ENCODE results near the gene ZBTB44.
"Not testable (repeated sequence)": the region's sequence is repeated elsewhere in the genome, so short reads cannot be mapped to it uniquely, and the experiment has no call there.

Gene ZBTB44

DNA sequence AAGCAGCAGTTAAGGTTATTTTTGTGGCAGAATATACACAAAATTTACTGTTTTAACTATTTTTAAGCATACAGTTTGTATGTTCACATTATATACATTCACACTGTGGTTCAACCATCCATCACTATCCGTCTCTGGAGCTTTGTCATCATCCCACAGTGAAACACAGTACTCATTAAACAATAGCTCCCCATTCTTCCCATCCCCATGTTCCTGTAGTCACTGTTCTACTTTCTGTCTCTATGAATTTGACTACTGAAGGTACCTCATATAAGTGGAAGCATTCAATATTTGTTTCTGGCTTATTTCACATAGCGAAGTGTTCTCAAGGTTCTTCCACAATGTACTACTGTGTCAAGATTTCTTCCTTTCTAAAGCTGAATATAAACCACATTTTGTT, 32.6 kb downstream of the ZBTB44 start:
- H3K27me3 ChIP-seq (ENCODE audit: control insufficient read depth in 2 of 2, insufficient read depth in 2 of 2, low read length in 2 of 2): no peaks in the 10 kb centered on the region
- no peaks in the 10 kb centered on the region for H3K36me3 ChIP-seq (ENCODE audit: control insufficient read depth in 2 of 2, insufficient read depth in 2 of 2, low read length in 2 of 2)
- no peaks in the 10 kb centered on the region for H3K4me1 ChIP-seq (ENCODE audit: control insufficient read depth in 2 of 2, insufficient read depth in 2 of 2, low read length in 2 of 2)
- H3K27ac ChIP-seq (ENCODE audit: low read depth in 2 of 2, low read length in 2 of 2): no peak overlapping the region
- no peak overlapping the region for H3K9ac ChIP-seq (ENCODE audit: low read depth in 1 of 2, low read length in 2 of 2)
- H3K4me3 ChIP-seq (ENCODE audit: low read length in 2 of 2): no peak overlapping the region
- H3K9me3 ChIP-seq (ENCODE audit: control insufficient read depth in 2 of 2, low read length in 2 of 2): no peaks in the 10 kb centered on the region

DNA sequence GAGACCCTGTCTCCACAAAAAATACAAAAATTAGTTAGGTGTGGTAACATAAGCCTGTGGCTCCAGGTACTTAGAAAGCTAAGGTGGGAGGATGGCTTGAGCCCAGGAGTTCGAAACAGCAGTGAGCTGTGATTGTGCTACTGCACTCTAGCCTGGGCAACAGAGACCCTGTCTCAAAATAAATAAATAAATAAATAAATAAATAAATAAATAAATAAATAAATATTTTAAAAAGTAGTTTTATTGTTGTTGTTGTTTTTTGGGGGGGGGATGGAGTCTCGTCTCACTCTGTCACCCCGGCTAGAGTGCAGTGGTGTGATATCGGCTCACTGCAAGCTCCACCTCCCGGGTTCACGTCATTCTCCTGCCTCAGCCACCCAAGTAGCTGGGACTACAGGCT, 33.4 kb downstream of the ZBTB44 start:
- H3K4me1 ChIP-seq (ENCODE audit: control insufficient read depth in 2 of 2, insufficient read depth in 2 of 2, low read length in 2 of 2); H3K36me3 ChIP-seq (ENCODE audit: control insufficient read depth in 2 of 2, insufficient read depth in 2 of 2, low read length in 2 of 2); H3K27ac ChIP-seq (ENCODE audit: low read depth in 2 of 2, low read length in 2 of 2); H3K27me3 ChIP-seq (ENCODE audit: control insufficient read depth in 2 of 2, insufficient read depth in 2 of 2, low read length in 2 of 2); H3K9ac ChIP-seq (ENCODE audit: low read depth in 1 of 2, low read length in 2 of 2); H3K9me3 ChIP-seq (ENCODE audit: control insufficient read depth in 2 of 2, low read length in 2 of 2); H3K4me3 ChIP-seq (ENCODE audit: low read length in 2 of 2): not testable (repeated sequence)

DNA sequence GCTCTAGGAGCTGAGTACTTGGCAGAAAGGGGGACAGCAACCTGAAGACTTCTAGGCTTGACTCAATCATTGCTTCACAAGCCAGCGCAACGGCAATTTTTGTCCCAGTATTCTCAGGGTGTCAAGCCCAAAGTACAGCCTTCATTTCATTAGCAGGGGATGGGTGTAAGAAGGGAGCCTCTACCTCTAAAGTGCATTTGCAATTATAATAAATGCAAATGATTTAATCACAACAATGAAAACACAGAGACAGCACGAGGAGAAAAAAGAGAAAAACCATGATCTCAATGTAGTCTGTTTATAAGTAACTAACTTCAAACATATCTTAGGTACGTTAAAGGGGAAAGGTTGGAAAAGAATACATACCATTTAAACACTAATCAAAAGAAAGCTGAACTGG, 34.7 kb downstream of the ZBTB44 start:
- Histone ChIP-seq H3K27ac (ENCODE audit: low read depth in 2 of 2, low read length in 2 of 2) (no peak overlapping the region), H3K9ac (ENCODE audit: low read depth in 1 of 2, low read length in 2 of 2) (no peak overlapping the region), H3K27me3 (ENCODE audit: control insufficient read depth in 2 of 2, insufficient read depth in 2 of 2, low read length in 2 of 2) (no peaks in the 10 kb centered on the region), H3K9me3 (ENCODE audit: control insufficient read depth in 2 of 2, low read length in 2 of 2) (no peaks in the 10 kb centered on the region), H3K36me3 (ENCODE audit: control insufficient read depth in 2 of 2, insufficient read depth in 2 of 2, low read length in 2 of 2) (no peaks in the 10 kb centered on the region), H3K4me3 (ENCODE audit: low read length in 2 of 2) (no peak overlapping the region), H3K4me1 (ENCODE audit: control insufficient read depth in 2 of 2, insufficient read depth in 2 of 2, low read length in 2 of 2) (no peaks in the 10 kb centered on the region)

DNA sequence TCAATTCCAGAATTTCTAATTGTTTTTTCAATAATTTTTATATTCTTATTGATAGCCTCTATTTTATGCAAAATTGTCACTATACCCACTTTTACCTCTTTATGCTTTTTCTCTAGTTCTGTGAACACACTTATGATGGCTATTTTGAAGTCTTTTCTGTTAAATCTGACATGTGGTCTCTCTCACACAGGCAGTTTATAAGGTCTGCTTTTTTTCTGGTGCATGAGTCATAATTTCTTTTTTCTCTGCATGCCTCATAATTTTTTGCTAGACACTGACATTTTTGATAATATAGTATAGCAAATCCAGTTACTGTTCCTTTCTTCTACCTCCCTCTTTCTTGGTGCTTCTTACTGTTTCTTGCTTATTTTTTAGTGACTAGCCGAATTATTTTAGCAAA, 36.0 kb downstream of the ZBTB44 start:
- no peak overlapping the region for H3K27ac ChIP-seq (ENCODE audit: low read depth in 2 of 2, low read length in 2 of 2)
- H3K36me3 ChIP-seq (ENCODE audit: control insufficient read depth in 2 of 2, insufficient read depth in 2 of 2, low read length in 2 of 2): no peaks in the 10 kb centered on the region
- no peaks in the 10 kb centered on the region for H3K4me1 ChIP-seq (ENCODE audit: control insufficient read depth in 2 of 2, insufficient read depth in 2 of 2, low read length in 2 of 2)
- H3K27me3 ChIP-seq (ENCODE audit: control insufficient read depth in 2 of 2, insufficient read depth in 2 of 2, low read length in 2 of 2): no peaks in the 10 kb centered on the region
- no peaks in the 10 kb centered on the region for H3K9me3 ChIP-seq (ENCODE audit: control insufficient read depth in 2 of 2, low read length in 2 of 2)
- no peak overlapping the region for H3K4me3 ChIP-seq (ENCODE audit: low read length in 2 of 2)
- H3K9ac ChIP-seq (ENCODE audit: low read depth in 1 of 2, low read length in 2 of 2): no peak overlapping the region

DNA sequence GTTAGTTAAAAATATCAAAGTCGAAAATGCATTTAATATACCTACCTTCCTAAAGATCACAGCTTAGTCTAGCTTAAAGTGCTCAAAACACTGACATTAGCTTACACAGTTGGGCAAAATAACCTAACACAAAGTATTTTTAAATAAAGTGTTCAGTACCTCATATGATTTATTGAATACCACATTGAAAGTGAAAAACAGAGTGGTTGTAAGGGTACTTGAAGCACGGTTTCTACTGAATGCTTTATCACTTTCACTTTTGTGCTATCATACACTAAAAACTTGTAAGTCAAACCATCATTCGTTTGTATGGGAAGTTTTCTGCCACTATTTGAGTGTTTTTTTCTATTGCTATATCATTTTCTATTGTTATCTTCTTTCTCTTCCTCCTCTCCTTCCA, 36.6 kb downstream of the ZBTB44 start:
- Histone ChIP-seq H3K9me3 (ENCODE audit: control insufficient read depth in 2 of 2, low read length in 2 of 2) (no peaks in the 10 kb centered on the region), H3K4me3 (ENCODE audit: low read length in 2 of 2) (no peak overlapping the region), H3K27ac (ENCODE audit: low read depth in 2 of 2, low read length in 2 of 2) (no peak overlapping the region), H3K36me3 (ENCODE audit: control insufficient read depth in 2 of 2, insufficient read depth in 2 of 2, low read length in 2 of 2) (no peaks in the 10 kb centered on the region), H3K9ac (ENCODE audit: low read depth in 1 of 2, low read length in 2 of 2) (no peak overlapping the region), H3K4me1 (ENCODE audit: control insufficient read depth in 2 of 2, insufficient read depth in 2 of 2, low read length in 2 of 2) (no peaks in the 10 kb centered on the region), H3K27me3 (ENCODE audit: control insufficient read depth in 2 of 2, insufficient read depth in 2 of 2, low read length in 2 of 2) (no peaks in the 10 kb centered on the region)

DNA sequence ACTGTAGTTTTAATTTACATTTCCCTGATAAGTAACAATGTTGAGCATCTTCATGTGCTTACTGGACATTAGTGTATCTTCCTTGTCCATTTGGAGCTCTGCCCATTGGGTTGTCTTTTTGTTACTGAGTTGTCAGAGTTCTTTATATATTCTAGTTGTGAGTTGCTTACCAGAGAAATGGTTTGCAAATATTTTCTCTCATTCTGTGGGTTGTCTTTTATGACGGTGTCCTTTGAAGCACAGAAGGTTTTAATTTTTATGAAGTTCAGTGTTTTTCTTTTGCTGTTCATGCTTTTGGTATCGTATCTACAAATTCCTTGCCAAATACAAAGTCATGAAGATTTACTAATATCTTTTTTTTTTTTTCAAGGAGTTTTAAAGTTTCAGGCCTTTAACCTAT, 42.4 kb downstream of the ZBTB44 start:
- H3K4me3 ChIP-seq (ENCODE audit: low read length in 2 of 2): no peak overlapping the region
- no peak overlapping the region for H3K27ac ChIP-seq (ENCODE audit: low read depth in 2 of 2, low read length in 2 of 2)
- no peaks in the 10 kb centered on the region for H3K4me1 ChIP-seq (ENCODE audit: control insufficient read depth in 2 of 2, insufficient read depth in 2 of 2, low read length in 2 of 2)
- no peaks in the 10 kb centered on the region for H3K9me3 ChIP-seq (ENCODE audit: control insufficient read depth in 2 of 2, low read length in 2 of 2)
- no peaks in the 10 kb centered on the region for H3K36me3 ChIP-seq (ENCODE audit: control insufficient read depth in 2 of 2, insufficient read depth in 2 of 2, low read length in 2 of 2)
- no peak overlapping the region for H3K9ac ChIP-seq (ENCODE audit: low read depth in 1 of 2, low read length in 2 of 2)
- H3K27me3 ChIP-seq (ENCODE audit: control insufficient read depth in 2 of 2, insufficient read depth in 2 of 2, low read length in 2 of 2): no peaks in the 10 kb centered on the region

DNA sequence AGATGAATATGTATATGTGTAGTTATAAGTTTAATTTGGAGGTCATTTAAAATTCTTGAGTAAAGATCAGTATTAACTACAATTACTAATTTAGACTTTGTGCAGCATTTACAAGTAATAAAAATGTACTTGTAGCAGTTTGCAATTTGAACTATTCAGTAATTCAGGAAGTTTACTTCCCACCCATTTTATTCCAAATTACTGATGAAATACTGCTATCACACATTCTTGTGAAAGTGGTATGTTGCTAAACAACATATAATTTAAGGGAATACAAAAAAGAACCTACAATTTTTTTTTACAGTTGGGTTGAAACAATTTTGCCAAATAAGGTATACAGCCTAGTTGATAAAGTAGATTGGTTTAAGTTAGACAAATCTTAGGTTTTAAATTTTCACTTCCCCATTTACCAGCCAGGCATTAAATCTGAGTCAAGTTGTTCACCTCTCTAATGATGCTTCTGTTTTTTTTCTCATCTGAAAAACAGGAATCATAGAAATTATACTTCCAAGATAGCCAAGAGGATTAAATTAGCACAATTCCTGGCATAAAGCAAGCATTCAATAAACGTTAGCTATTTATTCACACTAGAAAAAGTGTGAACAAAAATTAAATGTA, 45.3 kb downstream of the ZBTB44 start:
- no peak overlapping the region for H3K9ac ChIP-seq (ENCODE audit: low read depth in 1 of 2, low read length in 2 of 2)
- no peaks in the 10 kb centered on the region for H3K4me1 ChIP-seq (ENCODE audit: control insufficient read depth in 2 of 2, insufficient read depth in 2 of 2, low read length in 2 of 2)
- H3K27ac ChIP-seq (ENCODE audit: low read depth in 2 of 2, low read length in 2 of 2): no peak overlapping the region
- no peaks in the 10 kb centered on the region for H3K36me3 ChIP-seq (ENCODE audit: control insufficient read depth in 2 of 2, insufficient read depth in 2 of 2, low read length in 2 of 2)
- H3K9me3 ChIP-seq (ENCODE audit: control insufficient read depth in 2 of 2, low read length in 2 of 2): no peaks in the 10 kb centered on the region
- no peak overlapping the region for H3K4me3 ChIP-seq (ENCODE audit: low read length in 2 of 2)
- H3K27me3 ChIP-seq (ENCODE audit: control insufficient read depth in 2 of 2, insufficient read depth in 2 of 2, low read length in 2 of 2): no peaks in the 10 kb centered on the region

DNA sequence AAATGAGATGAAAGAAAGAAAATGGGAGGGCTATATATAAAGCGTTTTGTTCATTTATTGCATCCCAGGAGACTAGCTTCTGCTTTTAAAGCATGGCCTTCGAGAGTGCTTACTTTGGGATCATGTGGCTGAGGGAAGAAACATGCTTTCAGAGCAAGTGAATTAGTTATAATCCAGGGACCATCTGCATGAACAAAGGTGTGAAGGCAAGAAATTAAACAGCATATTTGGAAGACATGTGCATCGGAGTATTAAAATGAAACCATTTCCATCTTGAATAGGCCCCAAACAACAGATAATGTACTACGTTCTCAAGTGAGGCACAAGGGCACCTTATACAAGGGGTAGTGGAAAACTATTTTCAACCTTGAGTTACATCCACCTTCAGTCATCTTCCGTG, 51.4 kb downstream of the ZBTB44 start:
- Histone ChIP-seq H3K4me3 (ENCODE audit: low read length in 2 of 2) (no peak overlapping the region), H3K36me3 (ENCODE audit: control insufficient read depth in 2 of 2, insufficient read depth in 2 of 2, low read length in 2 of 2) (peaks cover 7 to 10% of the 10 kb centered on the region in 2 donors), H3K27ac (ENCODE audit: low read depth in 2 of 2, low read length in 2 of 2) (no peak overlapping the region), H3K9me3 (ENCODE audit: control insufficient read depth in 2 of 2, low read length in 2 of 2) (no peaks in the 10 kb centered on the region), H3K4me1 (ENCODE audit: control insufficient read depth in 2 of 2, insufficient read depth in 2 of 2, low read length in 2 of 2) (peaks cover 2% of the 10 kb centered on the region in 2 donors), H3K9ac (ENCODE audit: low read depth in 1 of 2, low read length in 2 of 2) (no peak overlapping the region), H3K27me3 (ENCODE audit: control insufficient read depth in 2 of 2, insufficient read depth in 2 of 2, low read length in 2 of 2) (no peaks in the 10 kb centered on the region)

DNA sequence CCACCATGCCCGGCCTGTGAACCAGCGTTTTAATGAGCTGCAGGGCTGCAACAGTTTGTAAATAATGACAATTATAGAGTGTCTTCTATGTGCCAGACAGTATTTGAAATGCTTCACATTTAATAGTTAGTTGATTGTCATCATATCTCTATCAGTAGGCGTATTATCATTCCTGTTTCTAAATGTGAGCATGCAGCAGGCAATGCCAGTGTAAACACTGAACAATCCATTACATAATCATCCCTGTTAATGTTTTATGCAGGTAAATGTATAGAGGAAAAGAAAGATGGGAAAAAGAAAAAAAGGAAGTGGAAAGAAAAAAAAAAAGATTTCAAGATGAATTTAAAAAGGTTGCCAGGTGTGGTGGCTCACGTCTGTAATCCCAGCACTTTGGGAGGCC, 52.3 kb downstream of the ZBTB44 start:
- Histone ChIP-seq H3K9ac (ENCODE audit: low read depth in 1 of 2, low read length in 2 of 2) (no peak overlapping the region), H3K27ac (ENCODE audit: low read depth in 2 of 2, low read length in 2 of 2) (no peak overlapping the region), H3K27me3 (ENCODE audit: control insufficient read depth in 2 of 2, insufficient read depth in 2 of 2, low read length in 2 of 2) (no peaks in the 10 kb centered on the region), H3K4me1 (ENCODE audit: control insufficient read depth in 2 of 2, insufficient read depth in 2 of 2, low read length in 2 of 2) (peaks cover 2% of the 10 kb centered on the region in 2 donors), H3K36me3 (ENCODE audit: control insufficient read depth in 2 of 2, insufficient read depth in 2 of 2, low read length in 2 of 2) (peaks cover 7 to 10% of the 10 kb centered on the region in 2 donors), H3K4me3 (ENCODE audit: low read length in 2 of 2) (no peak overlapping the region), H3K9me3 (ENCODE audit: control insufficient read depth in 2 of 2, low read length in 2 of 2) (no peaks in the 10 kb centered on the region)

DNA sequence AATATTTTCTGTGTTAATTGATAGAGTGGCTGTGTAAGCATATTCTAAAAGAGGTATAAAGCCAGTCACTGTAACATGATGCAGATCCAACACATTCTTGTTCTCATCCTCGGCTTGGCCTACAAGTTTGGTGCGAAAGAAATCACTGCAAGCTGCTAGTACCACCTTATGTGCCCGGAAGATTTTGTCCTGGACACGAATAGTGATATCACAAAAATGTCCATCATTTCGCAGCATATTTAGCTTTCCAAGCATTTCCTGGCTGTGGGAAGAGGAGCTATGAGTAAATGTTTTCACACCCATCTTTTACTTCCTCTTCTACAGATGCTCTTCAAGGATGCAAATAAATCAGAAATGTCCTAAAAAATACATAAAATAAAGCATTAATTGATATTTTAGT, 53.1 kb downstream of the ZBTB44 start:
- H3K27ac ChIP-seq (ENCODE audit: low read depth in 2 of 2, low read length in 2 of 2): no peak overlapping the region
- H3K4me1 ChIP-seq (ENCODE audit: control insufficient read depth in 2 of 2, insufficient read depth in 2 of 2, low read length in 2 of 2): peaks cover 2% of the 10 kb centered on the region in 2 donors
- H3K27me3 ChIP-seq (ENCODE audit: control insufficient read depth in 2 of 2, insufficient read depth in 2 of 2, low read length in 2 of 2): no peaks in the 10 kb centered on the region
- H3K4me3 ChIP-seq (ENCODE audit: low read length in 2 of 2): no peak overlapping the region
- H3K9me3 ChIP-seq (ENCODE audit: control insufficient read depth in 2 of 2, low read length in 2 of 2): no peaks in the 10 kb centered on the region
- H3K9ac ChIP-seq (ENCODE audit: low read depth in 1 of 2, low read length in 2 of 2): no peak overlapping the region
- peaks cover 7 to 10% of the 10 kb centered on the region in 2 donors for H3K36me3 ChIP-seq (ENCODE audit: control insufficient read depth in 2 of 2, insufficient read depth in 2 of 2, low read length in 2 of 2)

DNA sequence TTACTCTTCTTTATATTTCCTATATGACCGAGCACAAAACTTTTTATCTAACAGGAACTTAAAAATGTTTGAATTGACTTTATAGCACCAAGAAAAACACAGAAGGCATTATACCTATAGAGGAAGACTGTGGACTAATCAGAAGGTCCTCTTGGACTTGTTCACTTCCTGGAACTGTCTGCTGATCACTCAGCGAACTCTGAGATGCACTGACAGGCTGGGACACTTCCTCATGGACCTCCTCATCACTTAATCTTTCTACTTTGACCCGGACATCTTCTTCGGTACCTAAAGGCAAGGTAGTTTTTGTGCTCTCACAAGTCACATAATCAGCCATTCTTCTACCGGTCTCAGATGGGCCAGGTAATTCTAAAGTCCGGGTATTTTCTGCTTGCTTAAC, 54.0 kb downstream of the ZBTB44 start:
- Histone ChIP-seq H3K4me1 (ENCODE audit: control insufficient read depth in 2 of 2, insufficient read depth in 2 of 2, low read length in 2 of 2) (peaks cover 2% of the 10 kb centered on the region in 2 donors), H3K36me3 (ENCODE audit: control insufficient read depth in 2 of 2, insufficient read depth in 2 of 2, low read length in 2 of 2) (peaks cover 7 to 10% of the 10 kb centered on the region in 2 donors), H3K9me3 (ENCODE audit: control insufficient read depth in 2 of 2, low read length in 2 of 2) (no peaks in the 10 kb centered on the region), H3K27ac (ENCODE audit: low read depth in 2 of 2, low read length in 2 of 2) (no peak overlapping the region), H3K9ac (ENCODE audit: low read depth in 1 of 2, low read length in 2 of 2) (no peak overlapping the region), H3K27me3 (ENCODE audit: control insufficient read depth in 2 of 2, insufficient read depth in 2 of 2, low read length in 2 of 2) (no peaks in the 10 kb centered on the region), H3K4me3 (ENCODE audit: low read length in 2 of 2) (no peak overlapping the region)

Data from mucosa of rectum (tissue), 2 donors.